Neural cell (in vitro differentiated cells): ENCODE results near the gene CCDC63. TPM values are rescaled to one million over a fixed set of nuclear protein-coding genes. Genes with fewer than 3 reads are reported as not detected.

ENCODE experiments used
- H2AFZ ChIP-seq: fragments of 200-600, 300-800 bp; sonication (generic), shearing (Covaris generic); 2 replicates; pipeline ENCODE4 v1.6.0; 2014; ENCODE audit warnings: low read depth, mild to moderate bottlenecking, antibody characterized with exemption, low read length, moderate library complexity
- H3F3A ChIP-seq: fragments of 200-600 bp; shearing (Covaris generic); 2 replicates; pipeline ENCODE4 v1.6.1; 2016; ENCODE audit warnings: mild to moderate bottlenecking, moderate library complexity, mixed read lengths, antibody characterized with exemption, low read length; ENCODE audit not compliant: insufficient read depth, poor library complexity, severe bottlenecking
- H3K27ac ChIP-seq: fragments of 200-600, 300-800 bp; sonication (generic), shearing (Covaris generic); 2 replicates; pipeline ENCODE4 v1.5.1; 2014; ENCODE audit warnings: mild to moderate bottlenecking, low read length, moderate library complexity
- H3K27me3 ChIP-seq: fragments of 300-800, 200-600 bp; sonication (generic), shearing (Covaris generic); 2 replicates; pipeline ENCODE4 v1.6.0; 2014; ENCODE audit warnings: mild to moderate bottlenecking, low read depth, low read length, moderate library complexity; ENCODE audit not compliant: insufficient read depth
- H3K36me3 ChIP-seq: fragments of 300-800, 200-600 bp; sonication (generic), shearing (Covaris generic); 2 replicates; pipeline ENCODE4 v1.5.1; 2014; ENCODE audit warnings: mild to moderate bottlenecking, antibody characterized with exemption, low read length, moderate library complexity; ENCODE audit not compliant: insufficient read depth
- H3K4me2 ChIP-seq: fragments of 300-800, 200-600 bp; sonication (generic), shearing (Covaris generic); 2 replicates; pipeline ENCODE4 v1.6.0; 2014; ENCODE audit warnings: mild to moderate bottlenecking, low read length
- H3K4me3 ChIP-seq: fragments of 300-800, 200-600 bp; sonication (generic), shearing (Covaris generic); 2 replicates; pipeline ENCODE4 v1.5.1; 2014; ENCODE audit warnings: mild to moderate bottlenecking, low read length, moderate library complexity
- H3K79me2 ChIP-seq: fragments of 200-600 bp; shearing (Covaris generic); replicated peaks from 2 replicates; pipeline ENCODE4 v1.6.0; 2014; ENCODE audit warnings: mild to moderate bottlenecking, low read length, moderate library complexity; ENCODE audit not compliant: insufficient read depth
- H3K9ac ChIP-seq: fragments of 300-800, 200-600 bp; sonication (generic), shearing (Covaris generic); 2 replicates; pipeline ENCODE4 v1.6.1; 2016; ENCODE audit warnings: mild to moderate bottlenecking, low read length, mixed read lengths
- H3K9me2 ChIP-seq: fragments of 200-600 bp; shearing (Covaris generic); 2 replicates; pipeline ENCODE4 v1.6.1; 2016; ENCODE audit warnings: mild to moderate bottlenecking, low read length, mixed read lengths; ENCODE audit not compliant: insufficient read depth
- H3K9me3 ChIP-seq: fragments of 200-600, 300-800 bp; sonication (generic), shearing (Covaris generic); 2 replicates; pipeline ENCODE4 v1.6.1; 2016; ENCODE audit warnings: mild to moderate bottlenecking, mixed run types, low read length, moderate library complexity, mixed read lengths
- H4K20me1 ChIP-seq: fragments of 200-600 bp; shearing (Covaris generic); 2 replicates; pipeline ENCODE4 v1.6.1; 2016; ENCODE audit warnings: mild to moderate bottlenecking, mixed run types; ENCODE audit not compliant: insufficient read depth
- CTCF ChIP-seq: fragments of 450-650 bp; IDR thresholded peaks from 2 replicates; pipeline ENCODE4 v1.5.1; 2014; ENCODE audit warnings: antibody characterized with exemption, mild to moderate bottlenecking, moderate library complexity; ENCODE audit not compliant: poor library complexity, severe bottlenecking
- EP300 ChIP-seq: fragments of 450-650 bp; conservative IDR thresholded peaks from 2 replicates; pipeline ENCODE4 v1.6.1; 2014; ENCODE audit warnings: antibody characterized with exemption, mild to moderate bottlenecking, moderate library complexity; ENCODE audit not compliant: poor library complexity, severe bottlenecking
- EZH2 ChIP-seq: fragments of 200-600, 300-800 bp; shearing (Covaris generic), sonication (generic); IDR thresholded peaks from 2 replicates; pipeline ENCODE4 v1.6.1; 2014; ENCODE audit warnings: antibody characterized with exemption, low read length, borderline replicate concordance, mild to moderate bottlenecking; ENCODE audit not compliant: insufficient read depth, poor library complexity, severe bottlenecking
- MXI1 ChIP-seq: fragments of 450-650 bp; conservative IDR thresholded peaks from 2 replicates; pipeline ENCODE4 v1.6.1; 2014; ENCODE audit warnings: antibody characterized with exemption, mild to moderate bottlenecking; ENCODE audit not compliant: poor library complexity, severe bottlenecking
- POLR2AphosphoS5 ChIP-seq: IDR thresholded peaks from 2 replicates; pipeline ENCODE4 v1.6.1; 2012
- RAD21 ChIP-seq: fragments of 450-650 bp; conservative IDR thresholded peaks from 2 replicates; pipeline ENCODE4 v1.6.1; 2014; ENCODE audit warnings: antibody characterized with exemption, mild to moderate bottlenecking, moderate library complexity
- REST ChIP-seq: IDR thresholded peaks from 2 replicates; pipeline ENCODE4 v1.6.1; 2012; ENCODE audit warnings: borderline replicate concordance
- SMC3 ChIP-seq: fragments of 450-650 bp; conservative IDR thresholded peaks from 2 replicates; pipeline ENCODE4 v1.6.1; 2014; ENCODE audit warnings: antibody characterized with exemption, mild to moderate bottlenecking, moderate library complexity; ENCODE audit not compliant: poor library complexity
- TAF1 ChIP-seq: IDR thresholded peaks from 2 replicates; pipeline ENCODE4 v1.6.1; 2012; ENCODE audit warnings: low read depth
- polyA plus RNA-seq: library from polyadenylated mRNA; depleted of rRNA; stranded (reverse); fragments of >200 nt; gene quantifications from 2 replicates; pipeline ENCODE4 v1.2.3, GENCODE V29; 2014

Gene CCDC63
- polyA plus RNA-seq, 1 donor from 2014 or later, result not detected

- no peak overlapping the region for H3K27ac ChIP-seq
- no peak overlapping the region for H2AFZ ChIP-seq
- no peaks in the 10 kb centered on the region for H3F3A ChIP-seq
- no peaks in the 10 kb centered on the region for H3K9me3 ChIP-seq
- H3K4me3 ChIP-seq, result no peak overlapping the region
- peaks cover 10% of the 10 kb centered on the region for H3K27me3 ChIP-seq
- no peaks in the 10 kb centered on the region for H3K36me3 ChIP-seq
- H3K9me2 ChIP-seq, result no peaks in the 10 kb centered on the region
- no peak overlapping the region for H3K4me2 ChIP-seq
- TF ChIP-seq EP300 (no peak), RAD21 (no peak), CTCF (no peak), TAF1 (no peak), EZH2 (no peak), MXI1 (no peak), POLR2AphosphoS5 (no peak), SMC3 (no peak), REST (no peak)
- H4K20me1 ChIP-seq, result no peaks in the 10 kb centered on the region
- no peak overlapping the region for H3K9ac ChIP-seq
- no peaks in the 10 kb centered on the region for H3K79me2 ChIP-seq
Measured at GRCh38 chr12:110849748-110850403, 3.1 kb downstream of the CCDC63 start.

GRCh38 chr12:110850762-110851161 lies 4.0 kb downstream of the CCDC63 start:
- TF ChIP-seq POLR2AphosphoS5, result no peak
- no peak for TF ChIP-seq TAF1
- no peak for TF ChIP-seq MXI1
- no peak for TF ChIP-seq RAD21
- no peak for TF ChIP-seq EP300
- TF ChIP-seq REST, result no peak
- no peak for TF ChIP-seq CTCF
- no peak for TF ChIP-seq SMC3
- TF ChIP-seq EZH2, result no peak
- H2AFZ ChIP-seq, result no peak overlapping the region

More at GRCh38 chr12:110850762-110851161, 4.0 kb downstream of the CCDC63 start:
- H3F3A ChIP-seq, result no peaks in the 10 kb centered on the region
- no peaks in the 10 kb centered on the region for H3K9me3 ChIP-seq
- H3K4me3 ChIP-seq, result no peak overlapping the region
- no peak overlapping the region for H3K4me2 ChIP-seq
- H4K20me1 ChIP-seq, result no peaks in the 10 kb centered on the region
- H3K9me2 ChIP-seq, result no peaks in the 10 kb centered on the region
- no peaks in the 10 kb centered on the region for H3K79me2 ChIP-seq
- H3K27me3 ChIP-seq, result peaks cover 10% of the 10 kb centered on the region
- H3K9ac ChIP-seq, result no peak overlapping the region
- H3K27ac ChIP-seq, result no peak overlapping the region
- H3K36me3 ChIP-seq, result no peaks in the 10 kb centered on the region
